ENCODE measurements around the gene IL17RB.

IL17RB gene, protein sequence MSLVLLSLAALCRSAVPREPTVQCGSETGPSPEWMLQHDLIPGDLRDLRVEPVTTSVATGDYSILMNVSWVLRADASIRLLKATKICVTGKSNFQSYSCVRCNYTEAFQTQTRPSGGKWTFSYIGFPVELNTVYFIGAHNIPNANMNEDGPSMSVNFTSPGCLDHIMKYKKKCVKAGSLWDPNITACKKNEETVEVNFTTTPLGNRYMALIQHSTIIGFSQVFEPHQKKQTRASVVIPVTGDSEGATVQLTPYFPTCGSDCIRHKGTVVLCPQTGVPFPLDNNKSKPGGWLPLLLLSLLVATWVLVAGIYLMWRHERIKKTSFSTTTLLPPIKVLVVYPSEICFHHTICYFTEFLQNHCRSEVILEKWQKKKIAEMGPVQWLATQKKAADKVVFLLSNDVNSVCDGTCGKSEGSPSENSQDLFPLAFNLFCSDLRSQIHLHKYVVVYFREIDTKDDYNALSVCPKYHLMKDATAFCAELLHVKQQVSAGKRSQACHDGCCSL

GRCh38 chr3:53846134-53846850 is at the start of gene IL17RB, which contains the start of gene CHDH:
Gene IL17RB (plus strand): TSS chr3:53846568. CDS start chr3:53846589, 21 bp downstream.
Gene CHDH (minus strand): TSS chr3:53846419. CDS start chr3:53824008, 22,411 bp downstream.
- no peak for DNase-seq (ENCODE audit: low read depth, low spot score)

GRCh38 chr3:53798144-53798543 is 48.2 kb upstream of the IL17RB start:
- DNase-seq (ENCODE audit: low read depth, low spot score): no peak

GRCh38 chr3:53799338-53799865 is 47.0 kb upstream of the IL17RB start:
- no peak for DNase-seq (ENCODE audit: low read depth, low spot score)

- DNase-seq (ENCODE audit: low read depth, low spot score): no peak
Observed at GRCh38 chr3:53800041-53800906, 46.1 kb upstream of the IL17RB start.

DNA sequence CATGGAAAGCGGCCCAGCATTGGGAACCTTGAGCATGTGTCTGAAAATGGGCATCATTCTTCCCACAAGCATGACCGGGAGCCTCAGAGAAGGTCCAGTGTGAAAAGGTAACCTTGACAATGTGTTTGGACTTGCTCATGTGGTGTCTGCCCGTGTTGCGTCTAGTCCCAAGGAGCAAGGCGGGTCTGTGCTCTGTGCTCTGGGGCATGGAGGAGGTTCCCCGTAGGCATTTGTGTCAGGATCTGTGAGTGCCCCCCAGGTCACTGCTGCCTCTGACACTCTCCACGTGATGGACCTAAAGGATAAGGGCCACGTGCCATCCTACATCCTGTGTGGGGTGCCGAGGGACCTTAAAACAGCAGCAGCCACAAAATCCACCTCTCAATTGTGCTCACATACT is 45.0 kb upstream of the IL17RB start:
- no peak for DNase-seq (ENCODE audit: low read depth, low spot score)

GRCh38 chr3:53802256-53802880 is 44.0 kb upstream of the IL17RB start:
- DNase-seq (ENCODE audit: low read depth, low spot score): no peak

GRCh38 chr3:53803124-53803815 is 43.1 kb upstream of the IL17RB start:
- DNase-seq (ENCODE audit: low read depth, low spot score): no peak

DNA sequence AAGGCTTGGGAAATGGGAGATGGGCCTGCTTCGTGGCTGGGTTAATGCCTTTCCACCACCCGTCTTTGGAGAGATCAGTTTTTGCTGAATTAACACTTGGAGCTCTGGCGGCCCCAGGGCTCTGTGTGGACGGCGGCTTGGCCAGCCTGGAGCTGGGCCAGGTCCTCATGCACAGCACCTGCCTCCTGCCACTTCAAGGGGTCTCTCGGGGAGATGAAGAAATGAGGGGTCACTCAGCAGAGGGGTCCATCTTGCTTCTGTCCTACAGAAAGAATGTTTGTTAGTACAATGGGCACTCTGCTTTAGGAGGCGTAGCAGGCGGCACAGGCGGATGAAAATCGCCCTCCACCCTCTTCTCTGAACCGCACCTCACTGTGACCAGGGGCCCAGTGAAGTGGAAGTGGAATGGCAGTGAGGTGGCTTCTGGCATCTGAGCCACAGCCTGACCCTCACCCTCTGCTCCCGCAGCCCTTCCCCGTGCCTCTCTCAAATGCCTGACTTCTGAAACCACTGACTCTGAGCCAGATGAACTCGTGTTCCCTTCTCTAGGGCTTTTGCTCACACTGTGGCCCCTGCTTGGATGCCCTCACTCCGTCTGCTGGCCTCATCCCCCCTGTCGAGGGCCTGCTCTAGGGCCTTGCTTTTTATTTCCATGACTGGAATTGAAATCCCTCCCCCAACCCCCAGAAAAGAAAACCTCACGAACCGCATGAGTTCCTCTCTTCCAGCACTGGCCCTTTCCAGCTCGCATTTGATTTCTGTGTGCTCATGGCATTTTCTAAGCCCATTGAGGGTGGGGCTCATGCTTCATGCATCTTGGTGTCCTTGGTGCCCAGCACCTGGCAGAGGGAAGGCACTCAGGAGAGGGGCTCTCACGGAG is 42.3 kb upstream of the IL17RB start:
- no peak for DNase-seq (ENCODE audit: low read depth, low spot score)

DNA sequence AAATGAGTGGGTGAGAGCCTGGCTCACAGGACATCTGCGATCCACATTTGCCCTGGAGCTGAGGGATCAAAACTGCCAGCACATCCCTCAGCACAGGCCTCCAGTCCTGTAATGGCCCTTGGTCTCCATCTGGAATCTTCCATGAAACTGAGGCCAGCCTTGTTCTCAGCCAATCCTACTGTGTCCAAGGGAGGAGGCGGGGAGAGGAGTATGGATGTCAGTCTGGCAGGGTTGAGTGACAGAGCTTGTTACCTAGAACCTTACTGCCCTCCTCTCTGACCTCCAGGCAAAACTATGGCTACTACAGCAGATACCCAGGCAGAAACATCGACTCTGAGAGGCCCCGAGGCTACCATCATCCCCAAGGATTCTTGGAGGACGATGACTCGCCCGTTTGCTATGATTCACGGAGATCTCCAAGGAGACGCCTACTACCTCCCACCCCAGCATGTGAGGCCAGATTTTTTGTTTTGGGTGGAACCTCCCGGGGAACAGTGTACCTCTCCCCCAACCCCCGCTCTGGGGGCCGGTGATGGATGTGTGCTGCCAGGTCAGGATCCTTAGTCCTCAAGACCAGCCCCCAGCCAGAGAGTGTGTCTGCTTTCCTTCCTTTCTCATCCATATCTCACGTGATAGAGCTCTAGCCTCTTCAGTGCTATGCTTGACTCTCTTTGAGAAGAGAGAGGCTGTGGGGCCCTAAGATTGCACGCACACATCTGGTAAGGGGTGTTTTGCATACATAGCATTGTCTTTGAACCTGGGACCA is 41.5 kb upstream of the IL17RB start:
- DNase-seq (ENCODE audit: low read depth, low spot score): no peak

GRCh38 chr3:53805463-53806159 is 40.8 kb upstream of the IL17RB start:
- no peak for DNase-seq (ENCODE audit: low read depth, low spot score)

GRCh38 chr3:53806182-53807116 is 39.9 kb upstream of the IL17RB start:
- DNase-seq (ENCODE audit: low read depth, low spot score): no peak

DNA sequence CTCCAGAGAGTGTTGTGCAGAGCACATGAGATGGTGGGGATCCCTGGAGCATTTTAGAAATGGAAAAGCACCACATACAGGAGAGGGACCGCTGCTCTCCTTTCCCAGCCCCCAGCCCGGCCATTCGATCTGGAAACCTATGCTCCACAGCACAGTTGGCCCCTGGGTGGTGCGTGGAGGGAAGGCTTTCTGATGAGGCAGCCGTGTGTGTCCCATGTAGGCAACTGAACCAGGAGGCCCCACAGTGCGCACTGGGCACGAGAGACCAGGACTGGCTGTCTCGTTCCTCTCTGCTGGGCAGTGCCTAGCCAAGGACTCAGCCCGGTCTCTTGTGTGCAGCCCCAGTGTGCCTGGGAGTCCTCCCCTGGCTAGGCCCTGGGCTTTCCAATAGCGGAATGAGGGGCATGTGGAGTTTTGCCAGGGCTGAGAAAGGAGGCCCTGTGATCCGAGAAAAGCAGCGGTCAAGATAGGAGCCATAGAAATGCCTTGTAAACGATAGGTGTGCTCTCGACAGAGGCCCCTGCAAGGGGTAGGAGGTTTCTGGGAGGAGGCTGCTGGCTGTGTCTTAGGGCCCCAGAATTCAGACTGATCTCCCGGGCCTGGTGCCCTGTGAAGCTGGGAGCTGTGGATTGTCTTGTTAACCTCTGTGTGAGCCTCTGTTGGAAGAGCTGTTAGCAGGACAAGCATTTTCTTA is 39.1 kb upstream of the IL17RB start:
- no peak for DNase-seq (ENCODE audit: low read depth, low spot score)

DNA sequence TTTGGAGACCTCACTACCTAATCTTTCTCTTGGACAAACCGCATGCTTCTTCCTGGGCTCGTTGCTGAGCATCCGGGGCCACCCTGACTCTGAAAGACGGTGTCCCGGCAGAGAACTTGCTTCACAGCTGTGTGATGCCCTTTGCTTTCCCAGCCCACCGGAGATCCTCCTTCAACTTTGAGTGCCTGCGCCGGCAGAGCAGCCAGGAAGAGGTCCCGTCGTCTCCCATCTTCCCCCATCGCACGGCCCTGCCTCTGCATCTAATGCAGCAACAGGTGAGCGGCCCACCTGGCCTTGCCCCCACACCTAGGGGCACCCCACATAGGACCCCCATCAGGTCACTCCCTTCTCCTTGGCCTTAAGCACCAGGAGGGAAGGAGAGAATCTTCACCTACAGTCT is 37.9 kb upstream of the IL17RB start:
- DNase-seq (ENCODE audit: low read depth, low spot score): no peak

DNA sequence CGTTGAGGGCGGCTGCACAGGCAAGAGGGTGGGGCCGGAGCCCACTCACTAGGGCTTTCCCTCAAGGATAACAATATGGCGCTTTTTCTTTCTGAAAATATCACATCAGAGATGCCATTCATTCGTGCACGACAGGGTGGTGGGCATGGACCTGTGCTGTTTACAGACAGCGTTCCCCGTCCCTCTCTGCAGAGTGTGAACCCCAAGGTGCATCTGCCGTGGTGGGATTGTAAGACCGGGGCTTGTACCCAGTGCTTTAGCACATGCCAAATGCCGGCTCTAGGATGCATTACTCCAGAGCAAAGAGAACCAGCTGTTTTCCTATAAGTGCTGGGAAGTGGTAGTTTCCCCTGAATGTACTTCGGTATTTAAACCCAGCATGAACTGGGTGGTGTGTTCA is 37.1 kb upstream of the IL17RB start:
- DNase-seq (ENCODE audit: low read depth, low spot score): no peak

DNA sequence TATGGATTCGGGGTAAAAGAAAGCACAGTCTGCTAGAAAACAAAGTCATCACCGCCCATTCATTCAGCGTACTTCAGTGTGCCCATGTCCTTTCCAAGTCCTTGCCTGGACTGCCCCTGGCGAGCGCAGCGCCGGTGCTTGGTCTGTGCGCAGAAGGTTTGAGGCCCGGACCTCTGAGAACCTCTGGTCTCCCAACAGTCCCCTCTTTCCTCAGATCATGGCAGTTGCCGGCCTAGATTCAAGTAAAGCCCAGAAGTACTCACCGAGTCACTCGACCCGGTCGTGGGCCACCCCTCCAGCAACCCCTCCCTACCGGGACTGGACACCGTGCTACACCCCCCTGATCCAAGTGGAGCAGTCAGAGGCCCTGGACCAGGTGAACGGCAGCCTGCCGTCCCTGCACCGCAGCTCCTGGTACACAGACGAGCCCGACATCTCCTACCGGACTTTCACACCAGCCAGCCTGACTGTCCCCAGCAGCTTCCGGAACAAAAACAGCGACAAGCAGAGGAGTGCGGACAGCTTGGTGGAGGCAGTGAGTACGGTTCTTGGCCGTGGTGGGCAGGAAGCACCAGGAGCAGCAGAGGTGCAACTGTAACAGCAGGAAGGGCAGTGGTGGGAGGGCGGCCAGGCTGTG is 36.5 kb upstream of the IL17RB start:
- DNase-seq (ENCODE audit: low read depth, low spot score): no peak

All from brain pericyte (primary cell).